Adipocyte (in vitro differentiated cells): ENCODE results near the gene KCNK15.
"Not testable (repeated sequence)": the region's sequence is repeated elsewhere in the genome, so short reads cannot be mapped to it uniquely, and the experiment has no call there.

Source experiments
- DNase-seq: peaks from one replicate; pipeline ENCODE4 v3.0.0-alpha.2; 2015; ENCODE audit warnings: low read depth
- H3K27me3 ChIP-seq: replicated peaks from 2 replicates; pipeline ENCODE4 v1.7.0; 2013; ENCODE audit warnings: mild to moderate bottlenecking, low read length, moderate library complexity; ENCODE audit not compliant: control insufficient read depth, insufficient read depth
- H3K36me3 ChIP-seq: 2 replicates; pipeline ENCODE4 v1.7.0; 2013; ENCODE audit warnings: low read length, mild to moderate bottlenecking, moderate library complexity; ENCODE audit not compliant: control insufficient read depth, insufficient read depth, severe bottlenecking
- H3K4me1 ChIP-seq: 2 replicates; pipeline ENCODE4 v1.7.0; 2013; ENCODE audit warnings: mild to moderate bottlenecking, low read length, moderate library complexity; ENCODE audit not compliant: control insufficient read depth, insufficient read depth
- H3K4me3 ChIP-seq: 2 replicates; pipeline ENCODE4 v1.7.0; 2013; ENCODE audit warnings: mild to moderate bottlenecking, low read length, moderate library complexity
- H3K9ac ChIP-seq: 2 replicates; pipeline ENCODE4 v1.7.0; 2013; ENCODE audit warnings: mild to moderate bottlenecking, low read length, moderate library complexity
- H3K9me3 ChIP-seq: 2 replicates; pipeline ENCODE4 v1.7.0; 2013; ENCODE audit warnings: mild to moderate bottlenecking, low read length, moderate library complexity; ENCODE audit not compliant: control insufficient read depth

The KCNK15 gene

DNA sequence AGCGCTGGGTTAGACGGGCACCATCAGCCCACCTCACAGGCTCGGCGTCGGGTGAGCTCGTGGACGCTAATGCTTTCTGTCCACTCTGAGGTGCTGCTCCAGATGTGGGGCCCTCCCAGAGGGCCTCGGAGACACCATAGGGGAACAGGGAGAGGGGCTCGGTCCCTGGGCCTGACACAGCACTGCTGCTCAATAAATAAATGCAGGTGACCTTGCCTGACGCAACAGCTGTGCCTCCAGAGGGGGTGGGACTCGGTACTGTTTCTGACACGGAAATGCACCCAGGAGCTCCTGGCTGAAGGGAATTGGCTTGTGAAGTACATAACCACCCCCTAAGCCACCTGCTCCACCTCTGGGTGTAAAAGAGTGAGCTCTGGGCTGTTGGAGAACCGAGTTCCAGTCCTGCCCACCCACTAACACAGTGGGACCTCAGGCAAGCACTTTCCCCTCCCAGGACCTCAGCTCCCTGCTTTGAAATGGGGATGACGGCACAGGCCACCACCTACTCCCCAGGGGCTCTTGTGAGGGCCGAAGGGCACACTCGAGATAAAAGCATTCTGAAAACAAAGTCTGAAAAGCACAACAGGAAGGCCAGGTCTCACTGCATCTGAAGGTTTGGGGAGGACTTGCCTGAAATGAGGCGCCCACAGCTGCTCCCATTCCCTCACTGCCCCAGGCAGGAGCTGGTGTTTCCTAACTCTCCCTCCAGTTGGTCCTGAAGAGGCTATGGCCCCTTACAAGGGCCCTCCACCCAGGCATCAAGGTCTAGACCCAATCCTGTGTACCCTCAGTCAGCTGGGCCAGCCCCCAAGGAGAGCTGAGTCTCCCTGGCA, 6.7 kb downstream of the KCNK15 start:
- Histone ChIP-seq H3K4me1 (peaks cover 16% of the 10 kb centered on the region), H3K36me3 (no peaks in the 10 kb centered on the region), H3K4me3 (no peak overlapping the region), H3K9me3 (no peaks in the 10 kb centered on the region), H3K27me3 (peaks cover 53% of the 10 kb centered on the region), H3K9ac (no peak overlapping the region)
- no peak for DNase-seq

DNA sequence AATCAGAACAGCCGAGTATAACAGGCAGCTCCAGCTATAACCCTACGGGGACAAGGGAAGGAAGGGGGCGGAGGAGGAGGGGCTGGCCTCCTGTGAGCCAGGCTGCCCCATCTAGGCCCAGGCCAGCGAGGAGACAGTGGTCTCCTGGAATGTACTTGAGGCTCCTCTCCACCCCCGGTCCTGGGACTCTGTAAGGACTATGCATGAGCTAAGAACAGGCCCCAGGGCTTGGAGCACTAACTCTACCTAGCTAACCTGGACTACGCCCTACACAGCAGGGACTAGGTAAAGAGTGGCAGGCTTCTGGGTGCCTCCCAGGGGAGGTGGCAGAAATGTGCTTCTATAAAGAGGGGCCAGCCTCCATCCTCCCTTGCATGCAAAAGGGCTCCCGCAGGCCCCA, 8.9 kb downstream of the KCNK15 start:
- H3K9ac ChIP-seq: no peak overlapping the region
- H3K9me3 ChIP-seq: no peaks in the 10 kb centered on the region
- no peak for DNase-seq
- H3K4me1 ChIP-seq: peaks cover 10% of the 10 kb centered on the region
- peaks cover 62% of the 10 kb centered on the region for H3K27me3 ChIP-seq
- no peak overlapping the region for H3K4me3 ChIP-seq
- H3K36me3 ChIP-seq: no peaks in the 10 kb centered on the region

DNA sequence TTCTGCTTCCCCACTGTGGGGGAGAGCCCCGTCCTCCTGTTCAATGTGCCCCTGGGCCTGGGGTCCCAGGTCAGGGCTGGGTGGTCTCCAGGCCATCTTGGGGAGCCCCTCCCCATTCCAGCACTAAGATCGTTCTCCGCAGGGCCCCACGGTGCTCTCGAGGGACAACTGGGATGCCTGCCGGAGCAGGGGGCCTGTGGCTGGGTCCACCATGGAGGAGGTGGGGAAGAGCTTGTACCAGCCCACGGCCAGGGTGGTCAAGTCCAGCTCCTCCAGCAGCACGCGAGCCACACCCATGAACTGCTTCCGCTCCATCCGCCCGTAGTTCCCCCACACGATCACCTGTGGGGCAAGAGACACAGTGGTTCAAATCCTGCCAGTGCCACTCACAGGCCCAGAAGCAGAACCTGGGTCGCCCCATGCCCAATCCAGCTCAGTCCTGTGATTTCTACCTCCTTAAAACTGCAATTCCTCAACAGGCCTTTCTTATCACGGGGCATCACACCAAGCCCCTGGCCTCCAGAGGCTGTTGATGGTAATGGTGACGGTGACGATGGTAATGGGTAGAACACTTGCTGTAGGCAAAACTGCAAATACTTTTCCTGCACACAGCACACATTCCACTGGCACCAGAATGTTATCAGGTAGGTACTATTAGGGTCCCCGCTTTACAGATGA, 10.5 kb downstream of the KCNK15 start:
- no peak for DNase-seq

DNA sequence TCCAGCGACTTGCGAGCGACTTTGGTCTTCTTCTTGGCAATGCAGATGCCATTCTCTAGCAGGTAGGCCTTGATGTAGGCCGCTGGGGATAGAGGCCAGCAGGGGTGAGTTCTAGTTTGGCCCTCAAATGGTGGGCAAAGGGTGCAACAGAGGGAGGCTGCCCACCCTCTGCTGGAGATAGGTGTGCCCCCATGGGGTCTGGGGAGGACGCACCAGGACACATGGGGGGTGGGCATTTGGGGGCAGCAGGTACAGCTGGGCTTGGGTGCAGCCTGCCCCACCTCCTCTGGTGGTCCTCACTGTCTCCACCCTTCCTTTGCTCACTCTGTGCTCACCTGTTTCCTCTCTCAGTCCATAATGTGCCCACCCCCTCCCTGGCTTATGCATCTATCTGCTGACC, 11.3 kb downstream of the KCNK15 start:
- Histone ChIP-seq H3K4me1 (peaks cover 8% of the 10 kb centered on the region), H3K27me3 (peaks cover 49% of the 10 kb centered on the region), H3K4me3 (no peak overlapping the region), H3K9me3 (no peaks in the 10 kb centered on the region), H3K36me3 (no peaks in the 10 kb centered on the region), H3K9ac (no peak overlapping the region)
- DNase-seq: no peak

More for the DNA sequence above, 10.5 kb downstream of the KCNK15 start:
- H3K4me3 ChIP-seq: no peak overlapping the region
- peaks cover 57% of the 10 kb centered on the region for H3K27me3 ChIP-seq
- no peaks in the 10 kb centered on the region for H3K36me3 ChIP-seq
- H3K9ac ChIP-seq: no peak overlapping the region
- peaks cover 10% of the 10 kb centered on the region for H3K4me1 ChIP-seq
- H3K9me3 ChIP-seq: no peaks in the 10 kb centered on the region

DNA sequence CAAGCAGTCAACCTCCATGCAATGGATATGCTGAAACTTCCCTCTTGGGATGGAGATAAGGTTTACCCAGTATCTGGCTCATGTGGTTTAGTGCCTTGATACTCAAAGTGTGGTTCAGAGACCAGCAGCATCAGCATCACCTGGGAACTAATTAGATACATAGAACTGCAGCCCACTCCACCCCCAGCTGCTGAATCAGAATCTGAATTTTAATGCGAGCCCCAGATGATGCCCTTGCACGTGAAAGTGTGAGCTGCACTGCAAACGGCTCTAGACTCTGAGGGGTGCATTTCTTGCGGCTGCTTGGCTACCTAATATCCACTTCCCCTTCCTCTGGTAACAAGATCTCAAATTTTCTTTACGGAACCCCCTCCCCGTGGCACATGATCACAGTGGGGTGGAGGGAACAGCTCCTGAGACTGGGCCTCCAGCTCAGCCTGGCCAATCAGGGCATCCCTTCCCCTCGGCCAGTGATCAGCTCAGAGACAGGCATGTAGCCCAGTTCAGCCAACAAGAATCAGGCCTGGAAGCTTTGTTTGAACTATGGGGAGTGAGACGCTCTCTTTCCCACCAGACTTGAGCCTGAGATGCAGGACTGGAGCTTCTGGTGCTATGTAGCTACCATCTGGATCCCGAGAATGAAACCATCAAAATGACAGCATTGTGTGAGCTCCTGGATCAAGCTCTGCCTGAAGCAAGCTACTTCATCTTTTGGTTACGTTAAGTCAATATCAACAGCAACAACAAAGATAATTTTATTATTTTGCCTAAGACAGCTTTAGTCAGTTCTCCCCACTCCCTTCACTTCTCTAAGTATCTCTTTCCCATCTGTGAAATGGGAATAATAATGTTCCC, 12.8 kb downstream of the KCNK15 start:
- H3K9ac ChIP-seq: no peak overlapping the region
- no peaks in the 10 kb centered on the region for H3K36me3 ChIP-seq
- H3K27me3 ChIP-seq: peaks cover 34% of the 10 kb centered on the region
- DNase-seq: no peak
- no peaks in the 10 kb centered on the region for H3K4me1 ChIP-seq
- no peak overlapping the region for H3K4me3 ChIP-seq
- no peaks in the 10 kb centered on the region for H3K9me3 ChIP-seq

DNA sequence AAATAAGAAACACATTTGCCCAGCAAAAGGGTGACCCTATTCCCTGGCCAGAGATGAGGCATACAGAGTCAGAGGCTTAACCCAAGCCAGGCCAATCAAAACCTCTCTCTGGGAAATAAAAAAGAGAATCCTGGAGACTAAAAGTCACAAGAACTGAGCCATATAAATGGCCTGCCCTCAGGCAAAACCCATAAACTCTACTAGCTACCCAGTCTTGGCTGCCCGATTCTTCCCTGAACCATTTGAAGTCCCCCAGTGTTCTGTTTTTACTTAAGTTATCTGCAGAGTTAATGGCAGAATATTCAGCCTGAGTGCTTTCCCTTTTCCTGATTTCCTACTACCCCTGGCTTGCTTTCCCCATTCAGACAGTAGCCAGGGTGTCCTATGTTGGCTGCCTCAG, 13.9 kb downstream of the KCNK15 start:
- Histone ChIP-seq H3K4me1 (no peaks in the 10 kb centered on the region), H3K9me3 (no peaks in the 10 kb centered on the region), H3K9ac (no peak overlapping the region), H3K4me3 (no peak overlapping the region), H3K36me3 (no peaks in the 10 kb centered on the region), H3K27me3 (peaks cover 39% of the 10 kb centered on the region)
- DNase-seq: no peak

DNA sequence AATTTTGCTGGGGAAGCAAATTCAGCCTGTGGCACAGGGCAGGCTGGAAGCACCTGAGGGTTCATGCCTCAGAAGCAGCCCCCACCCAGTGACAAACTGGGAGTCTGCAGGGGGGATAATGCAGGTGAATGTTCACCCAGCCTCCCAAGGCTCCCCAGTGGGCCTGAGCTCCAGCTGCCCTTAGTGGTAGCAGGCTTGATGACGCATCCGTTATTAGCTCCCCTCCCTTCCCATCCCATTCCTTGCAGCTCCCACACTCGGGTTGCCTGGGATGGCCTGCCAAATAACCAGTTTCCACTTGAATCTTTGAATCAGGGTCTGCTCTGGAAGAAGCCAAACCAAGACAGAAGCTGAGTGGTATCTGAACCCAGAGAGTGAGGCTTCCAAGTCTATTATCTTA, 15.8 kb downstream of the KCNK15 start:
- Histone ChIP-seq H3K36me3 (no peaks in the 10 kb centered on the region), H3K27me3 (peaks cover 39% of the 10 kb centered on the region), H3K4me3 (no peak overlapping the region), H3K9me3 (peaks cover 6% of the 10 kb centered on the region), H3K4me1 (peaks cover 10% of the 10 kb centered on the region), H3K9ac (no peak overlapping the region)
- DNase-seq: no peak

DNA sequence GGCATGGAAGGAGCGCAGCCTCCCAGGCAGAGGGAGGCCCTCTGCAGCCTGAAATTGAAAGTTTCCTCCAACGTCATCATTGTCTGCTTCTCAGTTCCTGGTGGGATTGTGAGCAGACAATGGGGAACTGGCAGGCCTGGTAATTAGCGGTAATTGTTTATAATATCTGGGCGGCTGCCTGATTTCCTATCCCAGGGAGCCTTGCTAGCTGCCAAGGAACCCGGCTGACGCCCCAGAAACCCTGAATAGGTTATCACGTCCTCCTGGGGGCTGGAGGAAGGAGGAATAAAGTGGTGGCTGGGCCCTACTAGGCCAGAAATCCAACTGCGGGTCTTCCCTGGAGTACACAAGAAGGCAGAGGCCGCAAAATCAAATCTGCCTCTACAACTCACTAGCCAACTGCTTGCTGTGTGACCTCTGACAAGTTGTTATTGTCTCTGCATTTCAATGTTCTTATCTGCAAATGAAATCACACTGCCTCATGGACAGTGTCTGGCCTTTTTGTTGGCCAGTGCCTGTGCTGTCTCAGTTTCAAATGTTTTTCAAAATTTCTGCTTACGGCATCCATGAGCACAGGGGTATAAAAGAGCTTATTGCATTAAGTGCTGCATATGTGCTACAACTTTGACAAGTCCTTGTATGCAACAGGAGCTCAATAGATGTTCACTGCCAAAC, 16.9 kb downstream of the KCNK15 start:
- H3K9me3 ChIP-seq: peaks cover 6% of the 10 kb centered on the region
- DNase-seq: no peak
- H3K27me3 ChIP-seq: peaks cover 43% of the 10 kb centered on the region
- no peak overlapping the region for H3K9ac ChIP-seq
- H3K4me3 ChIP-seq: no peak overlapping the region
- H3K36me3 ChIP-seq: no peaks in the 10 kb centered on the region
- peaks cover 10% of the 10 kb centered on the region for H3K4me1 ChIP-seq

DNA sequence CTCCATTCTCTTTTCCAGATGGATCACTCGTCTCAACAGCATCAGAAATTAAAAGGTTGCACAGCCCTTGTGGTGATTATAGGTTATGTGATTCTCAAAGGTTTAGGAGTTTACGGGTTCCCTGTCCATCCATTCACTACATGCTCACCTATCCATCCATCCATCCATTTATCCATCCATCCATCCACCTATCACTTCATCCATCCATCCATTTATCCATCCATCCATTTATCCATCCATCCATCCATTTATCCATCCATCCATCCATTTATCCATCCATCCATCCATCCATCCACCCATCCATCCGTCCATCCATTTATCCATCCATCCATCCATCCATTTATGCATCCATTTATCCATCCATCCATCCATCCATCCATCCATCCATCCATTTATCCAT, 18.1 kb downstream of the KCNK15 start:
- peaks cover 10% of the 10 kb centered on the region for H3K4me1 ChIP-seq
- H3K9ac ChIP-seq, H3K4me3 ChIP-seq, H3K9me3 ChIP-seq, DNase-seq, H3K36me3 ChIP-seq: not testable (repeated sequence)
- peaks cover 51% of the 10 kb centered on the region for H3K27me3 ChIP-seq

DNA sequence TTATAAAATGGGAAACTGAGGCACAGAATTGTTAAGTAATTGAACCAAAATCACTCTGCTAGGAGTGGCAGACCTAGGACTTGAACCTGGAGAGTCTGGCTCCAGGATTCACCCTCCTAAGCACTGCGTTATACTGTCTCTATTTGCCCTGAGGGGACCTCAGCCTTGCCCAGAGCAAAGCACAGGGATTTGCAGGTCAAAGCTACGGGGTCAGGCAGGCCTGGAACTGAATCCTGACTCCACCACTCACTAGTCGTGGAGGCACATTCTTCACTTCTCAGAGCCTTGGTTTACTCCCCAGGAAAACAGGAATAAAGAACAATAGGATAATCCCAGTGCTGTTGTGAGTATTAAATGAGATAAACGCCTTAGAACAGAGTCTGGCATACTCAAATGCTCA, 19.4 kb downstream of the KCNK15 start:
- Histone ChIP-seq H3K27me3 (peaks cover 56% of the 10 kb centered on the region), H3K36me3 (no peaks in the 10 kb centered on the region), H3K4me3 (no peak overlapping the region), H3K4me1 (peaks cover 10% of the 10 kb centered on the region), H3K9me3 (peaks cover 6% of the 10 kb centered on the region), H3K9ac (no peak overlapping the region)
- no peak for DNase-seq
